GM18507 (cell line): ENCODE measurements around the gene GPC6.

Experiments used
- DNase-seq: peaks from one replicate; pipeline ENCODE4 v3.0.0; 2011; ENCODE audit warnings: low read depth; ENCODE audit not compliant: insufficient read length; ENCODE audit errors: extremely low spot score
- FAIRE-seq: peaks from 2 replicates; lab custom pipeline; 2011; peaks lifted over from hg19 to GRCh38; lab: Jason Lieb, UNC

The GPC6 gene

GRCh38 chr13:93345770-93346169, 119.2 kb downstream of the GPC6 start:
- no peak for FAIRE-seq

GRCh38 chr13:93352616-93353015, 126.0 kb downstream of the GPC6 start:
- DNase-seq (no peak), FAIRE-seq (no peak)

More at GRCh38 chr13:93345770-93346169, 119.2 kb downstream of the GPC6 start:
- no peak for DNase-seq

GRCh38 chr13:93355094-93355493, 128.5 kb downstream of the GPC6 start:
- FAIRE-seq (no peak), DNase-seq (no peak)

GRCh38 chr13:93356469-93356868, 129.9 kb downstream of the GPC6 start:
- FAIRE-seq: no peak
- no peak for DNase-seq

GRCh38 chr13:93360021-93360420, 133.4 kb downstream of the GPC6 start:
- no peak for FAIRE-seq

GRCh38 chr13:93361703-93362102, 135.1 kb downstream of the GPC6 start:
- DNase-seq (no peak), FAIRE-seq (no peak)

More at GRCh38 chr13:93360021-93360420, 133.4 kb downstream of the GPC6 start:
- DNase-seq: no peak

GRCh38 chr13:93364166-93364565, 137.6 kb downstream of the GPC6 start:
- DNase-seq (no peak), FAIRE-seq (no peak)

- DNase-seq (no peak), FAIRE-seq (no peak)
Measured at GRCh38 chr13:93368296-93368695, 141.7 kb downstream of the GPC6 start.

GRCh38 chr13:93368718-93369117, 142.1 kb downstream of the GPC6 start:
- no peak for FAIRE-seq

GRCh38 chr13:93372856-93373255, 146.2 kb downstream of the GPC6 start:
- FAIRE-seq (no peak), DNase-seq (no peak)

More at GRCh38 chr13:93368718-93369117, 142.1 kb downstream of the GPC6 start:
- no peak for DNase-seq

GRCh38 chr13:93375491-93375890, 148.9 kb downstream of the GPC6 start:
- no peak for DNase-seq
- FAIRE-seq: no peak

- DNase-seq (no peak), FAIRE-seq (no peak)
Measured at GRCh38 chr13:93377196-93377595, 150.6 kb downstream of the GPC6 start.

- no peak for DNase-seq
- no peak for FAIRE-seq
Measured at GRCh38 chr13:93378184-93378583, 151.6 kb downstream of the GPC6 start.

GRCh38 chr13:93386116-93386515, 159.5 kb downstream of the GPC6 start:
- DNase-seq (no peak), FAIRE-seq (no peak)

GRCh38 chr13:93388701-93389100, 162.1 kb downstream of the GPC6 start:
- DNase-seq: no peak
- FAIRE-seq: no peak

GRCh38 chr13:93397619-93398018, 171.0 kb downstream of the GPC6 start:
- DNase-seq (no peak), FAIRE-seq (no peak)

GRCh38 chr13:93398167-93399035, 171.8 kb downstream of the GPC6 start:
- FAIRE-seq (no peak), DNase-seq (no peak)

- FAIRE-seq (no peak), DNase-seq (no peak)
Measured at GRCh38 chr13:93399212-93399611, 172.6 kb downstream of the GPC6 start.

- DNase-seq: no peak
- FAIRE-seq: no peak
Measured at GRCh38 chr13:93406136-93406535, 179.5 kb downstream of the GPC6 start.

GRCh38 chr13:93407551-93407950, 180.9 kb downstream of the GPC6 start:
- no peak for DNase-seq
- FAIRE-seq: no peak

GRCh38 chr13:93409001-93409400, 182.4 kb downstream of the GPC6 start:
- FAIRE-seq: no peak

More at GRCh38 chr13:93409001-93409400, 182.4 kb downstream of the GPC6 start:
- DNase-seq: no peak
